NB4 (cell line): Measurements from ENCODE around the gene TULP4.

Source experiments
- MYC ChIP-seq: IDR thresholded peaks from 2 replicates; pipeline ENCODE4 v1.6.1; 2011; ENCODE audit warnings: low read depth, low read length
- POLR2A ChIP-seq: IDR thresholded peaks from 2 replicates; pipeline ENCODE4 v1.6.1; 2011; ENCODE audit warnings: mild to moderate bottlenecking; ENCODE audit not compliant: insufficient read length; ENCODE audit errors: extremely low read depth
- TF ChIP-seq, protein P1 (sequence below): IDR thresholded peaks from one replicate; pipeline ENCODE4 v1.5.1; 2012; ENCODE audit warnings: low read depth, low read length
- TF ChIP-seq, protein P2 (sequence below): IDR thresholded peaks from 2 replicates; pipeline ENCODE4 v1.6.1; 2011; ENCODE audit warnings: low read depth, low read length

GRCh38 chr6:158361961-158362669 lies 49.9 kb downstream of the TULP4 start:
- TF ChIP-seq, protein P1, sequence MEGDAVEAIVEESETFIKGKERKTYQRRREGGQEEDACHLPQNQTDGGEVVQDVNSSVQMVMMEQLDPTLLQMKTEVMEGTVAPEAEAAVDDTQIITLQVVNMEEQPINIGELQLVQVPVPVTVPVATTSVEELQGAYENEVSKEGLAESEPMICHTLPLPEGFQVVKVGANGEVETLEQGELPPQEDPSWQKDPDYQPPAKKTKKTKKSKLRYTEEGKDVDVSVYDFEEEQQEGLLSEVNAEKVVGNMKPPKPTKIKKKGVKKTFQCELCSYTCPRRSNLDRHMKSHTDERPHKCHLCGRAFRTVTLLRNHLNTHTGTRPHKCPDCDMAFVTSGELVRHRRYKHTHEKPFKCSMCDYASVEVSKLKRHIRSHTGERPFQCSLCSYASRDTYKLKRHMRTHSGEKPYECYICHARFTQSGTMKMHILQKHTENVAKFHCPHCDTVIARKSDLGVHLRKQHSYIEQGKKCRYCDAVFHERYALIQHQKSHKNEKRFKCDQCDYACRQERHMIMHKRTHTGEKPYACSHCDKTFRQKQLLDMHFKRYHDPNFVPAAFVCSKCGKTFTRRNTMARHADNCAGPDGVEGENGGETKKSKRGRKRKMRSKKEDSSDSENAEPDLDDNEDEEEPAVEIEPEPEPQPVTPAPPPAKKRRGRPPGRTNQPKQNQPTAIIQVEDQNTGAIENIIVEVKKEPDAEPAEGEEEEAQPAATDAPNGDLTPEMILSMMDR, result no peak
- TF ChIP-seq POLR2A (no peak), MYC (no peak)
- TF ChIP-seq, protein P2, sequence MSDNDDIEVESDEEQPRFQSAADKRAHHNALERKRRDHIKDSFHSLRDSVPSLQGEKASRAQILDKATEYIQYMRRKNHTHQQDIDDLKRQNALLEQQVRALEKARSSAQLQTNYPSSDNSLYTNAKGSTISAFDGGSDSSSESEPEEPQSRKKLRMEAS, result no peak
